Activated CD4-positive, alpha-beta T cell treated with anti-CD3 and anti-CD28 coated beads, Interleukin-2, amount 50 U/mL, for 1 hour (primary cell): ENCODE data around the gene AHNAK2.
"Not testable (repeated sequence)": the region's sequence is repeated elsewhere in the genome, so short reads cannot be mapped to it uniquely, and the experiment has no call there.

ENCODE experiments used
- DNase-seq: peaks from one replicate; pipeline ENCODE4 v3.0.0-alpha.2; 2020

AHNAK2 gene

DNA sequence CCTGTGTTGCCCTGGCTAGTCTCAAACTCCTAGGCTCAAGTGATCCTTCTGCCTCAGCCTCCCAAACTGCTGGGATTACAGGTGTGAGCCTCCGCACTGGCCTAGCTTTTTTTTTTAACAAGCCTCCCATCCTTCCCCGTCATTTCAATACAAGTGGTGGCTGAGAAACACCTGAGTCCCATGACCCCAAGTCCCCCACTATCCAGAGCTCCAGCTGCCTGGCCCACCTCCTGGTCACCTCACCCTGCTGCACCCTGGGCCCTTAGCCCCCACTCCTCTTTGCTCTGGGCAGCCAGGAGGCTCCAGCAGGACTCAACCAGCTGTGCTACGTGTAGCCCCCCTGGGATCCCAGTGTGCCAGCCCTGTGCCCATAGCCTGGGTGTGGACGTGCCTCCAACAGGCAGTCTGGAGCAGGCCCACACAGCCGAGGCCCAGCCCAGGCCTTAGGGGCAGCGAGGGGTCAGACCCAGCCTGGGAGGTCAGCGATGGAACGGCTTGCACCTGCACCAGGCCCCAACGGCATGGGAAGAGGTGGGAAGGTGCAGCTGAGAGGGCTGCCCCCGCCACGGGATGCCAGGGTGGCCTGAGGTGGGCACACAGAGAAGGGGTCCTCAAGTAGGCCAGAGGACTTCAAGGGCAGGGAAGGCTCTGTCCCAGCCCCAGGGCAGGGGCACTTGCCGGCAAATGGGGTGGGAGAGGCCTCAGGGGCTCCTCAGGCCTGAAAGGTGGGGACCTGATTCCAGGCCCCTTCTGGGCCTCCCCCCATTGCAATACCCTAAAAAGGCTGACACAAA, 6.5 kb downstream of the AHNAK2 start:
- no peak for DNase-seq

DNA sequence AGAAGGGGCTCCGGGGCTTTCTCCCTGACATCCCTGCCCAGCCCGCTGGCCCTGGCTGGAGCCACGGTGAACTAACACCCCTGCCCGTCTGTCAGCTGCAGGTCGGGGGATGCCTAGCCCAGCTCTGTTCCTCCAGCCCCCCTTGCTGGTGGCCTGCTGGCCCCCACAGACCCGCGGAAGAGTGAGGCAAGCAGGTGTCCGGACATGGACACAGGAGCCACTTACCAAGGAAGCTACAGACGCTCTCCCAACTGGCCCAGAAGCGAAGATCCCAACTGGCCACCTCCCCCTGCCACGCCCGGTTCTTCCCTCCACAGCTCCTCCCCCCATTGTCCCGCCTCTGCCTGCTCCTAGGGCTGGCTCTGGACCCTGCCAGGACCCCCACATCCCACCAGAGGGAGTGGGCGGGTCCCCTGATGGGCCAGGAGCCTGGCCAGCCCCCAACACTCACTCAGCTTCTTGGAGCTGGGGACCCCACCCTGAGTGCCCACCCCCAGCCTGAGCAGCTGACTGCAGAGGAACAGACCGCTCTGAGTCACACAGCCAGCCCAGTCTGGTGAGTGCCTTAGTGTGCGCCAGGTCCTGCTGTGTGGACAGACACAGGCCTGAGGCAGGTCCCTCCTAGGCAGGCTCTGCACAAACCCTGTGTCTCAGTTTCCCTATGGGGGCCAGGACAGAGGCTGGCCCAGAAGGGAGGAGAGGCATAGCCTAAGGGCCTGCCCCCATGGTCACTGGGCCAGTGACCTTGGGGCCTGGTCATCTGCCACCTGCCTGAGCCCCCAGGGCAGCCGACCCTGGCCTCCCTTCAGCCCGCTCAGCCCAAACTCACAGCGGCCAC, 7.7 kb downstream of the AHNAK2 start:
- DNase-seq: no peak

DNA sequence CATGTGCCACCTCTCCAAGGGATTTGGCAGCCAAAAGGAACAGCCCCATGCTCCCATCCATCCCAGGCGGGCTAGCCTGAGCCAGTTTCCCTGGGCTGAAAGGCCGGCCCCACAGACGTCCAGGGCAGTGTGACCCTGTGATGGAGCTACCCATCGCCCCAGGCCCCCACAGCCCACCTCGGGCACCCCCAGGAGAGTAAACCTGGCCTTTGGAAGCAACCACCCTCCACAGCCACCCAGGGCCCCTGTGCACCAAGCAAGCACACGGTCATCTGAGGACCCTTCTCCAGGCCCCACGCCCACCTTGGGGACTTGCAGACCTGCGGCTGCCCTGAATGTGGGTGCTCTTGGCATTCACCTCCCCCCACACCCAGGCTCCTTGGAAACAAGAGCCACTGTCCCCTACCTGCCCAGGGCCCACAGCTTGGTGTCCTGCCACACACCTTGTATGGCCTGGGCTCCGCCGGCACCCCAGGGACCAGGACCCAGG, 8.4 kb downstream of the AHNAK2 start:
- DNase-seq: no peak

DNA sequence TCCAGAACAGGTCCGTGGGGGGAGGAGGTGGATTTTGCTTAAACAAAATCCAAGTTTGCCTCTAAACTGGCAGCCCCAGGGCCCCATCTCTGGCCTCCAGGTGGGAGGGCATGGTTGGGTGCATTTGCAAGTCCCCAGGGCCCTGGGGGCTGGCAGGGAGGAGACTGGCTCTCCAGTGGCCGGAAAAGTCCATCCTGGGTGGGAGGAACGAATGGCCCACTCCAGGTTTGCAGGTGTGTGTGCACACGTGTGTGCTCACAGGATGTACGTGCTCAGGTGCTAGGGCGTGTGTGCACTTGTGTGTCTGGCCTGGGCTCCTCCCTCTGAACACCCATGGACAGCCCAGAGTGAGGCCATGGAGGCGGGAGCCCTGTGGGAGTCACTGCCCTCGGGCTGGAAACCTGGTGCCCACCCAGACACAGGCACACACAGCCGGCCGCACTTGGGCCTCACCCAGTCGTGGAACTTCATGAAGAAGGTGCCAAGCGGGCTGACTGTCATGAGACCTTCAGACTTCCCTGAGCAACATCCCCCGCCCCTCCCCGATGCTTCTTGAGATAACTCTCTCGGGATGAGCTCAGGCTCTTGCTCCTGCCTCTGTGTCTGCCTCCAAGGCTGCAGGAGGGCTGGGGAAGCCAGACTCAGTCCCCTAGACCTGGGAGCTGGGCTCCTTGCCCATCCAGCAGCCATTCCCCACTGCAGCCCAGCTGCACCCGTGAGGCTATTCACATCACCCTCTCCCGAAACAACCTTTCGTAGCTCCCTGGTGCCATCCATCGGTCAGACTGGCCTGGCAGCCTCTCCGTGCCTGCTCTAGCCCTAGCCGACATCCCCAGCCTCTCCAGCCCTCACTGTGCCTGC, 9.4 kb downstream of the AHNAK2 start:
- DNase-seq: no peak

DNA sequence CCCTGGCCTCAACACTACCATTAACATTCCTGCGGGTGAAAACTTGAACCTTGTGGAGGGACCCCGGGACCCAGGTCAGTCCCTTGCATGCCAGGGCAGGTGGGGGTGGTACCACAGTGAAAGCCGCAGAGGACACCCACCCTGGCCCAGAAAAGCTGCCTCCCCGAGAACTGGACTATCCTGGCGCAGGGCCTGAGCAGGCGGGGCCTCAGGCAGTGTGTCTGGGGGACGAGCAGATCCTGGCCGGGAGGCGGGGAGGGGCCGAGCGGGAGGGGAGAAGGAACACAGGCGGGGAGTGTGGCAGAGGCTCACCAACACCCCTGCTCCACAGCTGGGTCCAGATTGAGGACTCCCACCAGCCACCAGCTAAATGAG, 10.0 kb downstream of the AHNAK2 start:
- DNase-seq: no peak

DNA sequence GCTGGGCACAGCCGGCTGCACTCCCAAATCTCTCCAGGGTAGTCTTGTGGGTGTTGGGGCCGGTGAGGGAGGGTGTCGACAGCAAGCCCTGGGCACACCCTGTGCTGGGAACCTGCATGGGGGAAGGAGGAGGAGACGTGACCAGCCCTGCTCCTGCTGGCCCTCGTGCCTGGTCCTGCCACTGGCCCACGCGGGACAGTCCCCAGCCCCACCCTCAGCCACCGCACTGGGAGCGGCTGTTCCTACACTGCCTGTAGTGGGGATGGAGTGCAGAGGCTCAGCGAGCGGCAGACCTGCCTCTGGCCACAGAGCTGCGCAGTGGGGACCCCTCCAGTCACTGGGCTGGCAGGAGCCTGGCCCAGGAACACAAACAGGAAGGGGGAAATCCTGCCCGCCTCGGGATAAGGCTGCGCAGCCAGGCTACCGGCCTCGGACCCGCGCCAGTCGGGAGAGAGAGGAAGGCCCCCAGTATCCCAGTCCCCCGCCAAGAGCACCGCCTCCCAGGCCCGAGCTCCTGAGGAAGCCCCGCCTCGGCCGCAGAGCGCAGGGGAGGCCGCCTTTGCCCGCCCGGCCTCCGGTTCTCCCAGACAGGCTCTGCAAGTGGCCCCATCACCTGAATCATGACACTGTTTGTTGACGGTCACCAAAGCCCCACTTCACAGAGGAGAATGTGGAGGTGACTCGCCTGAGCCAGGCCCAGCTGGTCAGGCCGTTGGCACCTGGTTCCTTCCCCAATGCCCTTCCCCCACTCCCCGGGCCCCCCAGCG, 10.6 kb downstream of the AHNAK2 start:
- no peak for DNase-seq

DNA sequence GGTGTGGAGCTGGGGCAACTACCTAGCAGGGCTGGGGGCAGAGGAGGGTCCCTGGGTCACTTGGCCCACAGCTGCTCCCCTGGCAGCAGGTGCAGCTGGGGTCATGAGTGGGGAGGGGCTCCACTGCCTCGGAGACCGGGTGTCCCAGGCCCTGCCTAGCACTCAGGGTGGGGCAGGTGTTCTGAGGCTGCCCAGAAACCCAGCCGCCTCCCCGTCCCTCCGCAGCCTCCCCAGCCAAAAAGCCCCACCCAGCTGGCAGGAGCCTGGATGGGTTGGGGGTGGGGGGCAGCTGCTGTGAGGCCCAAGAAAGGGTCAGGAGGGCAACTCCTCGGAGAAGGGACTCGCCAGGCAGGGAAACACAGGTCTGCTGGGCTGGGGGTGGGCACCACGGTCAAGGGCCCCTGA, 11.2 kb downstream of the AHNAK2 start:
- no peak for DNase-seq

DNA sequence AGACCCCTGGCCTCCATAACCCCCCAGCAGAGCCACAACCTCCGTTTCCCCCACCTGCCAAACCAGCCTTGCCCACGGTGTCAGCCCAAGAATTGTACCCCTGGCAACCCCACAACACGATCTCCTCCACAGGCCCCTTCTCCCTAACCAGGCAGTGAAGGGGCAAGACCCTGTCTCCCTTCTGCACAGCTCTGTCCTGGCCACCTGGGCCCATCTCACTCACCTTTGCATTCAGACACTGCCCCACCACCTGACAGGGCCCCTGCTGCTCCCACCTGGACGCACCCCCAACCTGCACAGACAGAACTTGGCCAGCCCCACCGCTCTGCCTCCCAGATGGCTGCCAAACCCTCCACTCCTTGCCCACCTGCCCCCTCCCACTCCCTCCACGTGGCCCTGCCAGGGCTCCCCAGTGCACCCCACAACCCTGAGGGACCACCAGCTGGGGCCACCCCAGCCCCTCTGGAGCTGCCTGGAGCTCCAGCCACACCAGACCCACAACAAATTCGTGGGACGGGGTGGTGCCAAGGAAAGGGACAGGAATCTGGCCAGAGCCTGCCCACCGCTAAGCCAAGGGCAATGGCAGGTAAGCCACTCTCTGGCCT, 11.8 kb downstream of the AHNAK2 start:
- DNase-seq: no peak

DNA sequence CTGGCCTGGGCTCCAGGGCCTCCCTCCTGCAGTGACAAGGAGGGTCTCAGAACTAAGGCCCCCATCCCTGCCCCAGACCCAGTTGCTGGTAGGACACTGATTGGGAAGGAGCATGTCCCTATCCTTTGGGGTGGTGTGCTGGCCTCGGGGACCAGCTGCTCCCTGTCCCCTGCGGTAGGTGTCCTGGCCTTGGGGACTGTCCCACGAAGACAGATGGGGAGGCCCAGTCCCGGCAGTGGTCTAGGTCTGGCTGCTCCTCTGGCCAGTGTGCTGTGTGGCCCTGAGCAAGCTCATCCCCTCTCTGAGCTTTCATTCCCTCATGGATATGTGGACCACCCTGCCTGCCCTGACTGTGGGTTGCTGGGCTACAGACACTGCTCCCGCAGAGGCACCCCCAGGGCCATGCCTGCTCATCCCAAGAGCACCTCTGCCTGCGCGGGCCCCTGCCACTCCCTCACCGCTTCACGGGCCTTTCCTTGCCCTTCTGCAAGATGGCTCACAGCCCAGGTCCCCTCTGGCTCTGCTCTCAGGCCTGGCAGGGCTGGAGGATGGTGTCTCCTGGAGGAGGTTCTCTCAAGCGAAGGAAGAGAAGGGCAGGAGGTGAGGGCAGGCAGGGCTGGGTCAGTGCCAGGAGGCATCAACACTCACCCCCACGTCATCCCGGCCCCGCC, 12.5 kb downstream of the AHNAK2 start:
- DNase-seq: no peak

DNA sequence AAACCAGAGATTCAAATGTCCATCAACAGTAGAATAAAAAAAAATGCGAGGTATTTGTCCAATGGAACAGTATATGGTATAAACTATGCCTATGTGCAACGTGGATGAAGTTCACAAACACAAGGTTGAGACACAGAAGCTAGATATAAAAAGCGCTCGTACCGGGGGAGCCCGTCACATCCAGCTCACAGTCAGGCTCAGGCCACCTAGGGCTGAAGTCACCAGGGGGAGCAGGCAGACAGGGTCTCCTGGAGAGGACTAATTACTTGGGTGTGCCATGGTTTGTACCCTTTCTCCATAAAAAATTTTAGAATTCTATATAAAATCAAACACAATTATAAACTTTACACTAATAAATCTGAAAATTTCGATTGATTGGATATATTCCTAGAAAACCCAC, 13.6 kb downstream of the AHNAK2 start:
- DNase-seq: no peak

DNA sequence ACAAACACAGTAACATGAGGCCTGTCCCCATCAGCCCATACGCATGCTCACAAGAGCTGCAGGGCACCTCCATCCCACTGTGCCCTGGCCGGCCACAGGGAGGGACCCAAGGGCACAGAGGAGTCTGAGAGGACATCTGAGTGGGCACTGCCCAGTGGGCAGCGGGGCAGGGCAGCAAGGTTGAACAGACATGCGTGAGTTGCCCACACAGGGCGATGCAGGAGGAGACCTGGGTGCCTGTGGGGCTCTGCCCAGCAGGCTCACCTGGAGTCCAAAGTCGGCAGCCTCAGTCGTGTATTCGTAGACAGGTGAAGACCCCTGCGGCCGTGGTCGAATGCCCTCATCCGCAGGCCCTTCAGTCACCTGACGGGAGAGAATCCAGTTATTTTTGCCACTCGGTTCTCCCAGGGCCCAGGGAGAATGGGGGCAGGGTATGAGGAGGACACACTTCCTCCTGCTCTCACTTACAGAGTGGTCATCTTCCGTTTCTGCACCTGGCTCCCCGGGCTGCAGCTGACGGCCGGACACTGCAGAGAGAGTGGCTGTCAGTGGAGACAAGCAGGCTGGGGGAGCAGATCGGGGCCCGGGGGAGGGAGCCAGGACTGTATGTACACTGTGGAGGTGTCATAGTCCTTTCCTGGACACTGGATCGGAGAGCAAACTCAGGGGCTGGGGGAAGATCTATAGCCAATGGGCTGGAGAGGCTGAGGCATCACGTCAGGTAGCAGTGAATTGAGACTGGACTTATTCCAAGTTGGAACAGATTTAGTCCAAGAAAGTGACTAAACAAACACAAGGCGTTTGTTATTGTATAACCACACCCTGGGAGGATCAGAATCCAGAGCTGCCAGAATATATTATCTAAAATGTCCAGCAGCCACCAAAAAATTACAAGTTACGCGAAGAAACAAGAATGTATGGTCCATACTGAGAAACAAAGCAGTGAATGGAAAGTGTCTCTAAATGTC, 20.7 kb downstream of the AHNAK2 start:
- no peak for DNase-seq

DNA sequence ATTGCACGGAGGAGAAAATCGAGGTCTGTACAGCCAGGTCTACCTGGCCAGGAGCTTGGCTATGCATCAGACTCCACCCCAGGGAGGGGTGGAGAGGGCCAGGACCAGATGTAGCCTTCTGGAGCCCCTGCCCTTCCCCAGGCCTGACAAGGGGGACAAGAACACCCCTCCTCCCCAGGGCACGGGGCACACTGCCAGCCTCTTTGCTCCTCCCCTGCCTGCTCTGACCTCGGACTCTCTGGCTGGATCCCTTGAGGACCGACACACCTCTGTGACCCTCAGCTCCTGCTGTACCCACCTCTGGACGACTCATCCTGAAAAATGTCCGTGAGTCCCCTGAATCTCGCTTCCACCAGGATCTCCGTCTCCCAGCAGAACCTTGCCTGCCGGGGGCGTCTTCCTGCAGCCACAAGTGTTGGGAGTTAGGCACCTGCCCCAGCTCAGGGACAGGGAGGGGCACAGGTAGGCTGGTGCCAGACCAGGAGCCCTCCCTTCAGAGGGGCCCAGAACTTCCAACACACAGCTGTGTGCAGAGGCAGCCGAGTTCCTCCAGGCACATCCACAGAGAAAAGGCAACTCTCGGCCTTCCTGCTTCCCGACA, 21.8 kb downstream of the AHNAK2 start:
- DNase-seq: no peak

DNA sequence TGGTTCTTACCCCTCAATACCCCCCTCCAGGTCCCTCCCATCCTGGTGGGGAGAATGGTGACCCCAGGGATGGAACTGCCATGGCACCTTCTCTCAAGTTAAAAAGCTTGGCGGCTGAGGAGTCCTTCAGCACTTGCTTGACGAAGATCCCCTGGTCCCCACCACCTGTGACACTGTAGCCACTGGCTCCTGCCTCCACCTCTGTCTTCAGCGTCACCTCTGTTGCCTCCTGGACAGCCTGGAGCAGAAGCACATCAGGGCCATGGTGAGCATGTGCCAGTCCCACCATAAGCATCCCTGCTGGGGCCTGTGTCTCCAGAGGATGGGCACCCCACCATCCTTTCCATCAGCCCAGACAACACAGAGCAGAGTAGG, 22.8 kb downstream of the AHNAK2 start:
- DNase-seq: no peak

DNA sequence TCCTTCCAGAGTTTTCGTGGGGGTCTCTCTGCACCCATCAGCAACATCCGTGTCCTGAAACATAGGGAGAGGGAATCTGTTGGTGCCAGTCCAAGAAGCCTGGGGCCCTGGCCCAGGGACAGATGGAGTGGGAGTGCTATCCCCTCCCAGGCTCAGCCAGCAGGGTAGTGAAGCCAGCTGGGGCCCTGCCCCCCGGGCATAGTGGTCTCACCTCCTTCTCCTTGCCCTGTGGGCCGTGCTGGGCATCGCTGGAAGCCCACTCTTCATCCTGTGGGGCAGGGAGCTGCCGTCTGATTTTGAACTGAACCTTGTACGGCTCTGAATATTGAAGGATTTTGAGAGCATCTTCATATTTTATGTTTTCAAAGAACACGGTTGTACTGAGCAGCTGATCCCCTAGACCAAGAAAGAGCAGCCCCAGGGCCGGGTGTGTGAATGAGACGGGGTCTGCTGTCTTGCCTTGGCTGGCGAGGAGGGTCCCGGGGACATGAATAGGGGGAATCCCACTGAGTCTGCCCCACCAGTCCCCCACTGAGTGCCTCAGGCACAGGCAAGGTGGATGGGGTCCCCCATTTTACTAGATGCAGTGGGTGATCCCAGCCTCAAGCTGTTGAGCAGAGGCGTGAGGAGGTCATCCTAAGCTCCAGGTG, 23.3 kb downstream of the AHNAK2 start:
- DNase-seq: no peak

DNA sequence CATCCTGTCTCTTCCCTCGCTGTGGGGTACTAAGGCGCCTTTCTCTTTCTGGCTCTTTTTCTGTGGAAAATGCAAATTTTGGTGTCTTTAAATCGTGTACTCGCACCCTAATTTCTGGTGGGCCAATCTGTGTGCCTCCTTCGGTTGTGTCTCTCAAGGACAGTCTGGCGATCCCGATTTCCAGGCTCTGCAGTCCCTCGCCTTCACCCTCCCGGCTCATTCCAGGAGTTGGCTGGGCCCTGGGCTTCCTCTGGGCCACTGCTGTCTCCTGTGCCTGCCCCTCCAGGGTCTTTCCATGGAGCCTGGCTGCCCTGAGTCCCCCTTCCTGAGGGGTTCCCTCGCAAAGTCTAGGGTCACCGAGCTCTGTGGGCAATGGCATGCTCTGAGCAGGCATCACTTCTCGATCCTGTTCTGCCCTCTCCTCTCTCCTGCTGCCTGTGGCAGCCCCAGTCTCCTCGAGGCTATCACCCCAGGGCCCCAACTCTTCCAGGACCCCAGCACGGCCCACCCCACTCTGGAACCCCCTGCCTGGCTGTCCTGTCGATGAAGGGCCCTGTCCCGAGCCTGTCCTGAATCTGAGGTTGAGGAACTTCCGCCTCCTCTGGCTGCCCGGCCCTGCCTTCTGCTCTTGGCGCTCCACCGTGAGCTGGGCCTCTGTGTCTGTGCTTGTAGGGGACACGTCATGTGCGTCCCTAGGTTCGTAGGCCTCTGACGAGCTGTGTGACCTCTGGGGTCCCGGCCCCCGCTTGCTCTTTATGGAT, 24.1 kb downstream of the AHNAK2 start:
- DNase-seq: no peak

DNA sequence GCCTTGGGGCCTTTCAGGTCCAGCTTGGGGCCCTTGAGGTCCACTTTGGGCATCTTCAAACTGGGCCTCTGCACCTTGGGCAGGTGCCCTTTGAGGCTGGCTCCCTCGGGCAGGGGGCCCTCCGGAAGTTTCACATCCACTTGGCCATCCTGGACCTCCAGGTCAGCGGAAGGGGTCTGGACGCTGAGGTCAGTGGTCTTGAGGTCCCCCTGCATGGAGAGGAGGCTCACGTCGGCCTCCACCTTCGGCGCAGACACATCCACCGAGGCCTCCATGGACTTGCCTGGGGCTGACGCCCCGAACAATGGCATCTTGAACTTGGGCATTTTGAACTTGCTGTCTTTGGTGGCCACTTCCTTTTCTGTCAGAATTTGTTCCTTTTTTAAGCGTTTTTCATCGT, 25.1 kb downstream of the AHNAK2 start:
- DNase-seq: no peak

DNA sequence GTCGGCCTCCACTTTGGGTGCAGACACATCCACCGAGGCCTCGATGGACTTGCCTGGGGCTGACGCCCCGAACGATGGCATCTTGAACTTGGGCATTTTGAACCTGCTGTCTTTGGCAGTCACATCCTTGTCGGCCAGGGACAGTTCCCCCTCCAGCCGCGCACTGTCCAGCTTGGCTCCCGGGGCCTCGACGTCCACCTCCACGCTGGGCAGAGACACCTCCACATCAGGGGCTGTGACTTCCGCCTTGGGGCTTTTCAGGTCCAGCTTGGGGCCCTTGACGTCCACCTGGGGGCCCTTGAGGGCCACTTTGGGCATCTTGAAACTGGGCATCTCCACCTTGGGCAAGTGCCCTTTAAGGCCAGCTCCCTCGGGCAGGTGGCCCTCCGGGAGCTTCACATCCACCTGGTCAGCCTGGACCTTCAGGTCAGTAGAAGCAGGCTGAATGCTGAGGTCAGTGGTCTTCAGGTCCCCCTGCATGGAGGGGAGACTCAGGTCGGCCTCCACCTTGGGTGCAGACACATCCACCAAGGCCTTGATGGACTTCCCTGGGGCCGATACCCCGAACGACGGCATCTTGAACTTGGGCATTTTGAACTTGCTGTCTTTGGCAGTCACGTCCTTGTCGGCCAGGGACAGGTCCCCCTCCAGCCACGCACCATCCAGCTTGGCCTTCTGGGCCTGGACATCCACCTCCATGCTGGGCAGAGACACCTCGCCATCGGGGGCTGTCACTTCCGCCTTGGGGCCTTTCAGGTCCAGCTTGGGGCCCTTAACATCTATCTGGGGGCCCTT, 26.1 kb downstream of the AHNAK2 start:
- DNase-seq: not testable (repeated sequence)

DNA sequence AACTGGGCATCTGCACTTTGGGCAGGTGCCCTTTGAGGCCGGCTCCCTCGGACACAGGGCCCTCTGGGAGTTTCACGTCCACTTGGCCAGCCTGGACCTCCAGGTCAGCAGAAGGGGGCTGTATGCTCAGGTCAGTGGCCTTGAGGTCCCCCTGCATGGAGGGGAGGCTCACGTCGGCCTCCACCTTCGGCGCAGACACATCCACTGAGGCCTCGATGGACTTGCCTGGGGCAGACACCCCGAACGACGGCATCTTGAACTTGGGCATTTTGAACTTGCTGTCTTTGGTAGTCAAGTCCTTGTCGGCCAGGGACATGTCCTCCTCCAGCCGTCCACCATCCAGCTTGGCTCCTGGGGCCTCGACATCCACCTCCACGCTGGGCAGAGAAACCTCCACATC, 27.5 kb downstream of the AHNAK2 start:
- not testable (repeated sequence) for DNase-seq
